GM12875 (cell line): ENCODE data around the gene PER2.

Experiments used
- H3K4me3 ChIP-seq: one replicate; pipeline ENCODE4 v1.5.1; 2011; ENCODE audit warnings: low read depth, low read length, control low read depth
- CTCF ChIP-seq: IDR thresholded peaks from 2 replicates; pipeline ENCODE4 v1.5.1; 2011; ENCODE audit warnings: low read depth, mild to moderate bottlenecking, control low read depth, inconsistent platforms, low read length, moderate library complexity, borderline replicate concordance; ENCODE audit not compliant: insufficient read depth

PER2 gene

GRCh38 chr2:238302087-238302486, 13.7 kb upstream of the PER2 start:
- TF ChIP-seq CTCF: no peak
- H3K4me3 ChIP-seq: no peak overlapping the region

- no peak overlapping the region for H3K4me3 ChIP-seq
Observed at GRCh38 chr2:238299803-238300202, 11.4 kb upstream of the PER2 start.

GRCh38 chr2:238296638-238297457, 8.4 kb upstream of the PER2 start:
- TF ChIP-seq CTCF: no peak
- H3K4me3 ChIP-seq: no peak overlapping the region

More at GRCh38 chr2:238299803-238300202, 11.4 kb upstream of the PER2 start:
- no peak for TF ChIP-seq CTCF

GRCh38 chr2:238295144-238296112, 7.0 kb upstream of the PER2 start:
- no peak for TF ChIP-seq CTCF
- H3K4me3 ChIP-seq: no peak overlapping the region

- no peak for TF ChIP-seq CTCF
Observed at GRCh38 chr2:238294393-238295143, 6.2 kb upstream of the PER2 start.

GRCh38 chr2:238294046-238294392, 5.6 kb upstream of the PER2 start:
- H3K4me3 ChIP-seq: no peak overlapping the region
- no peak for TF ChIP-seq CTCF

More at GRCh38 chr2:238294393-238295143, 6.2 kb upstream of the PER2 start:
- no peak overlapping the region for H3K4me3 ChIP-seq
